DMS153 treated with DMSO at 0.1 percent for 48 hours (cell line): ENCODE measurements around the gene ELFN2.
A peak's percentile ranks its signal among the peaks of the same experiment; 100 is the strongest.
"Not testable (repeated sequence)": the region's sequence is repeated elsewhere in the genome, so short reads cannot be mapped to it uniquely, and the experiment has no call there.

ENCODE experiments used
- DNase-seq: peaks from one replicate; lab custom pipeline; 2025; ENCODE audit not compliant: unreplicated experiment; lab: John Stamatoyannopoulos, UW

Gene ELFN2

GRCh38 chr22:37340331-37341262 lies 86.7 kb downstream of the ELFN2 start:
- DNase-seq = peak; percentile 10

DNA sequence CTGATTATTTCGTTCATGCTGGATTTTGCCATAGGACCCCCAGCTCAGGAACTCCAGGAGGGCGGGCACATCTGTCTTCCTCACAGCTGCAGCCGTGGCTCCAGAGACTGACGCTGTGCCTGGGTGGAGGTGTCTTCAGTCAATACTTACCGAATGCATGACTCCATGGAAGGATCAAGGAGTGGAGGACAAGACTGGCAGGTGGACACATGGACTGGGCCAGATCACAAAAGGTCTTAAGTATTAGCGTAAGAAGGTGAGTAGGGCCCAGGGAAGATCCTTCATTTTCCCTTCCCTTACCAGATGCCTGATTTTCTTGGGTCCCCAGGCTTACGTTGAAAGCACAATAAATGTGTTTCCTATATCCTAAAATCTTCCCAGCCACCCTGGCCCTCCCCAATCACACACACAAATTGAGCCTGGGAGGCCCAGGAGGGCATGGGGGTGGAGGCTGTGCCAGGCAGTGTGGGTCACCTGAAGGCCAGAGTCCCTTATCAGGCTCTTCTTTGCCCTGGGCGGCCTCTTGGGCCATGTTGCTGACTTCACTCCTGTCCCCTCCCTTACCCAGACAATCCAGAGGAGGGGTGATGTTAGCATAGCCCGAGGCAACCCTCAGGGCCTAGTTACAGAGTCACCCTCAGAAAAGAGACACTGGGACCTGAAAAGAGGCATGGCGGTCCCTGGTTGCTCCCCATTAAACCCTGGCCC lies 88.6 kb downstream of the ELFN2 start:
- no peak for DNase-seq

DNA sequence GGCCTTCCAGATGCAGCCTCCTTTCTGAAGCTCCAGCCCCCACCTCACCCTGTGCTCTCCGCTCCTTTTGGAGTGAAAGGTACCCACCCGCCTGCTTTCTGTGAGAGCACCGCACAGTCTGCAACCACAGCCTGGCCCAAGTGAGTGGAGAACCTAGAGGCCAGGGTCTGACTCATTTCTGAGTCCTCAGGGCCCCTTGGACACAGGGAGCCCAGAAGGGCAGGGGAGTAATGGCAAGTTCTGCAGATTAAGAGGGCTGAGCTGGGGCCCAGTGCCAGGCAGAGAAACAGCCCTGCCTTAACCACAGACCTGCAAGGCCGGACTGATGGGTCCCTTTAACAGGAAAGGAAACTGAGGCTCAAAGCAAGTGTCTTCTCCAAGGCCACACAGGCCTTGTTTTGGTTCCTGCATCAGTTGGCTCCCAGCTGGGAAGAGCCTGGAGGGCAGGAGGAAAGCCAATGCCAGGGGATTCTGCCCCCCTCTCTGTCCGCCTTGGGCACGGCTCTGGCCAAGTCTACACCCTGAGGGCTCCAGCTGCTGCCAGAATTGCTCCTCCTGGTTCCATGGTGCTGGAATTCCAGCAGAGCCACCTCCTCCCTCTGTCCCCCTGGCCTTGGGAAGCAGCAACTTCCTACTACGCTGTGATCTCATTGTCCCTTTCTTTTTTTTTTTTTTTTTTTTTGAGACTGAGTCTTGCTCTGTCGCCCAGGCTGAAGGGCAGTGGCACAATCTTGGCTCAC lies 89.9 kb downstream of the ELFN2 start:
- DNase-seq = no peak

- DNase-seq = no peak
Observed at GRCh38 chr22:37336579-37336978, 90.7 kb downstream of the ELFN2 start.

DNA sequence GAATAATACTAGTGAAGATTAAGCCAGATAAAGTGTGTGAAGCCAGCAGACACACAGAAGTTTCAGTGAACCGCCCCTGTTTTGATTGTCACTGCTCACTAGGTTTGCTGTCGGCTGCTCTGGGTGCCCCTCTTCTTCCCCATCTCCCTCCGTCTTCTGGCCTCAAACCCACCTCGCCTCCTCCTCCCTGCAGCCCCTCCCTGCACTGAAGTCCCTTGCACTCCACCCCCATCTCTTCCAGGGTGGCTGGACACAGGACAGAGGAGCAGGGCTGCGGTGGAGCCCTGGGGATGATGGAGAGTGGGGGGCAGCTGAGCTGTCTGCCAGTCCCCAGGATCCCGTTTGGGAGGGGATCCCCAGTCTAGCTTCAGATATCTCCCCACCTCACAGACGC lies 91.5 kb downstream of the ELFN2 start:
- no peak for DNase-seq

- DNase-seq = peak; percentile 18
Observed at GRCh38 chr22:37334859-37335805, 92.1 kb downstream of the ELFN2 start.

GRCh38 chr22:37334461-37334858 lies 92.8 kb downstream of the ELFN2 start:
- DNase-seq = no peak

DNA sequence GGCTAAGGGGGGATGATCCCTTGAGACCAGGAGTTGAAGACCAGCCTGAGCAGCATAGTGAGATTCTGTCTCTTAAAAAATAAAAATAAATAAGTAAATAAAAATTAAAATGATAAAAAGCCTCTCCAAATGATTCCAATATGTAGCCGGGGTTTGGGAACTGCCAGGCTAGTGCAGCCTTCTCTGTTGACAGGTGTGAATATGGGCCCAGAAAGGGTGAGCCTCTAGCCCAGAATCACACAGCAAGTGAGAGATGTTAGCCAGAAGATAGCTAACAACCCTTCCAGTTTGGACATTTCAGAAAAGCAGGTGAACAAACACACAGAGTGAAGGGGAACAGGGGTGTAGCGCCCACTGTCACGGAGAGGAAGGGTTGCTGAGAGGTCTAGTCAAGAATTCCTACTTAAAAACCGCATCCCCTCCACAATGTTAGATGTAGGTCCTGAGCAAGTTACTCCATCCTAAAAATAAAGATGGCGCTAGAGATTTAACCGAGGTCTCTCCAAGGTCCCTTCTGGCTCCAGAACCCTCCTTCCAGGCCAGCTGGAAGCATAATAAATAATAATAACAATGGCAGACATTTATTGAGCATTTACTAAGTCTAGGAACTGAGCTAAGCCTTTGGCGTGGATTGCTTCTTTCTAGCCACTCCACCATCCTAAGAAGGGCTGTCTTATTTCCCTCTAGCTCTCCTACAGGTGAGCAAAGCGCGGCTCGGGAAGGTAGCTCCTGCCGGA lies 93.4 kb downstream of the ELFN2 start:
- DNase-seq = no peak

DNA sequence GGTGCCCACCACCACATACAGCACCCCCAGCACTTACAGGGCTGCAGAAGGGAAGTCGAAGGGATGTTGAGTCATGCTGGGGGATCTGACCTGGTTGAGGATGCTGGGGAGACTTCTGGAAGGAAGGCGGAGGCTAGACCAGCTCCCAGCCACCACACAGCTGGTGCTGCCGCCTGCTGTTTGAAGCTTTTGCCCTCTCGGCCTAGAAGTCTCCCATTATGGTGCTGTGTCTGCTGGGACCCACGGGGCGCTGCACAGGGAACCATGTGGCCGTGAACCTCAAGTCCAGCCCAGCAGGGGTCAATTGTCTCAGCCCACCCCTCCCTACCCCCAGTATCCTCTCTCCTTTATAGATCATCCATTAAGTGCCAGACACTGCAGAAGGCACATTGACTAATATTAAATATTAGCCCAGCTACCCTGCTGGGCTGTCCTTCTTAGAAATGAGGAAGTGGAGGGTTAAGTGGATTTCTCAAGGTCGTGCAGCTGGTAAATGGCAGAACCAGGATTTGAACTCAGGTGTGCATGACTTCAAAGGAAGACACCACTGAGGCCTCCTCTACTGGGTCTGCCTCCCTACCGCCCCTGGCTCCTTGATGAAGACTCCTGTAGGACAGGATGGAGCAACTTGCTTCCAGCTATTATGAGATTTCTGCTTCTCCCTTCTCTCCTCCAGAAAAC lies 95.3 kb downstream of the ELFN2 start:
- DNase-seq = no peak

- DNase-seq = no peak
Observed at GRCh38 chr22:37331034-37331428, 96.2 kb downstream of the ELFN2 start.

GRCh38 chr22:37330200-37331033 lies 96.9 kb downstream of the ELFN2 start:
- DNase-seq = peak; percentile 5

GRCh38 chr22:37329238-37330140 lies 97.8 kb downstream of the ELFN2 start:
- DNase-seq = no peak

DNA sequence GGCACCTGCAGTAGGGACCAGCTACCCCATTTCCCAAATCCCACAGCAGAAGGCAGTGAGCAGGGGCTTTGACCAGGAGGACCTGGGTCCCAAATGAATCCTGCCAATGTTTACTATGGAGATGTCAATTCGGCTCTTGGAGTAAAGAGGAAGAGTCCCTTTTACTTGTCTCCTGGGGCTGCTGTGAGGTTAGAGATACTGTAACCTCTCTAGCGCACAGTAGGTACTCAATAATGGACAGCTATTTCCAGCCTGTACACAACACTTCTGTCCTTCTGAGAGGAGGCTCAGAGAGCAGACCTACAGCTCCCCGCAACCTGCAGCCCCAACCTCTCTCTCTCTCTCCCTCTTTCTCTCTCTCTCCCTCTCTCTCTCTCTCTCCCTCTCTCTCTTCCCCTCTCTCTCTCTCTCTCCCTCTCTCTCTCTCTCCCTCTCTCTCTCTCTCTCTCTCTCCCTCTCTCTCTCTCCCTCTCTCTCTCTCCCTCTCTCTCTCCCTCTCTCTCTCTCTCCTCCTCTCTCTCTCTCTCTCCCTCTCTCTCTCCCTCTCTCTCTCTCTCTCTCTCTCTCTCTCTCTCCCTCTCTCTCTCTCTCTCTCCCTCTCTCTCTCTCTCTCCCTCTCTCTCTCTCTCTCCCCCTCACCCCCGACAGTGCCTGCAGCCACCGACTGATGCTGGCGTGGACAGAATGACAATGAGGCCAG lies 98.6 kb downstream of the ELFN2 start:
- not testable (repeated sequence) for DNase-seq

DNA sequence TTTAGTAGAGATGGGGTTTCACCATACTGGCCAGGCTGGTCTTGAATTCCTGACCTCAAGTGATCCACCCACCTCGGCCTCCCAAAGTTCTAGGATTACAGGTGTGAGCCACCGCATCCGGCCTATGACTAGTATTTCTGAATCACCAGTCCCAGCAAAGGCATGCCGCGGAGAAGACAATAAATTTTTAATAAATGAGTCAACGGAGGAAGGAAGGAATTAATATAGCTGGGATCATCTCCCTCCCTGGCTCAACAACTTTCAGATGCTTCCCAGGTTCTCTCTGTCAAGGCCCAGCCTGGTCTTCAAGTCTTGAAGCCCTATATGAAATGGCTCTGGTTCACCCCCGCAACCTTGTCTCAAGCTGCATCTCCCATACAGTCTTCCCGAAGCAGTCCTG lies 99.3 kb downstream of the ELFN2 start:
- no peak for DNase-seq

- no peak for DNase-seq
Observed at GRCh38 chr22:37326726-37327125, 100.6 kb downstream of the ELFN2 start.

- no peak for DNase-seq
Observed at GRCh38 chr22:37325039-37325395, 102.3 kb downstream of the ELFN2 start.
